OCI-LY7 (cell line): ENCODE measurements around the gene INF2.

Experiments used
- EZH2phosphoT487 ChIP-seq: fragments of 200-600 bp; sonication (generic); IDR thresholded peaks from 2 replicates; pipeline ENCODE4 v1.6.1; 2018; ENCODE audit warnings: low read depth, borderline replicate concordance, mild to moderate bottlenecking, mixed run types, antibody characterized with exemption, low read length, moderate library complexity, mixed read lengths
- TF ChIP-seq, protein P1 (sequence below): fragments of 200-600 bp; sonication (generic); conservative IDR thresholded peaks from 2 replicates; pipeline ENCODE4 v1.5.1; 2014; ENCODE audit warnings: mild to moderate bottlenecking, antibody characterized with exemption, low read length, moderate library complexity, mixed read lengths

- TF ChIP-seq, protein P1, sequence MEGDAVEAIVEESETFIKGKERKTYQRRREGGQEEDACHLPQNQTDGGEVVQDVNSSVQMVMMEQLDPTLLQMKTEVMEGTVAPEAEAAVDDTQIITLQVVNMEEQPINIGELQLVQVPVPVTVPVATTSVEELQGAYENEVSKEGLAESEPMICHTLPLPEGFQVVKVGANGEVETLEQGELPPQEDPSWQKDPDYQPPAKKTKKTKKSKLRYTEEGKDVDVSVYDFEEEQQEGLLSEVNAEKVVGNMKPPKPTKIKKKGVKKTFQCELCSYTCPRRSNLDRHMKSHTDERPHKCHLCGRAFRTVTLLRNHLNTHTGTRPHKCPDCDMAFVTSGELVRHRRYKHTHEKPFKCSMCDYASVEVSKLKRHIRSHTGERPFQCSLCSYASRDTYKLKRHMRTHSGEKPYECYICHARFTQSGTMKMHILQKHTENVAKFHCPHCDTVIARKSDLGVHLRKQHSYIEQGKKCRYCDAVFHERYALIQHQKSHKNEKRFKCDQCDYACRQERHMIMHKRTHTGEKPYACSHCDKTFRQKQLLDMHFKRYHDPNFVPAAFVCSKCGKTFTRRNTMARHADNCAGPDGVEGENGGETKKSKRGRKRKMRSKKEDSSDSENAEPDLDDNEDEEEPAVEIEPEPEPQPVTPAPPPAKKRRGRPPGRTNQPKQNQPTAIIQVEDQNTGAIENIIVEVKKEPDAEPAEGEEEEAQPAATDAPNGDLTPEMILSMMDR, result no peak
- TF ChIP-seq EZH2phosphoT487, result no peak
Observed at GRCh38 chr14:104664588-104664987, 24.8 kb upstream of the INF2 start.
